ENCODE data around the gene EML6. TPM values are rescaled to one million over a fixed set of nuclear protein-coding genes. Genes with fewer than 3 reads are reported as not detected.
"Not testable (repeated sequence)": the region's sequence is repeated elsewhere in the genome, so short reads cannot be mapped to it uniquely, and the experiment has no call there.

Gene EML6
- total RNA-seq, 1 donor from 2014 or later: 1.1 TPM

- Mint-ChIP-seq H3K27ac (ENCODE audit: unreplicated experiment) (no peak overlapping the region), H3K36me3 (ENCODE audit: unreplicated experiment) (peaks cover 3% of the 10 kb centered on the region), H3K9me3 (ENCODE audit: unreplicated experiment) (peaks cover 5% of the 10 kb centered on the region), H3K27me3 (ENCODE audit: unreplicated experiment) (no peaks in the 10 kb centered on the region), H3K4me1 (ENCODE audit: unreplicated experiment) (no peaks in the 10 kb centered on the region), H3K4me3 (ENCODE audit: unreplicated experiment) (no peak overlapping the region)
- DNase-seq (ENCODE audit: extremely low spot score, unreplicated experiment): no peak
- TF ChIP-seq CTCF (IDR thresholded peaks at IDR 0.05): no peak
Measured at GRCh38 chr2:54866179-54866578, 142.7 kb downstream of the EML6 start.

DNA sequence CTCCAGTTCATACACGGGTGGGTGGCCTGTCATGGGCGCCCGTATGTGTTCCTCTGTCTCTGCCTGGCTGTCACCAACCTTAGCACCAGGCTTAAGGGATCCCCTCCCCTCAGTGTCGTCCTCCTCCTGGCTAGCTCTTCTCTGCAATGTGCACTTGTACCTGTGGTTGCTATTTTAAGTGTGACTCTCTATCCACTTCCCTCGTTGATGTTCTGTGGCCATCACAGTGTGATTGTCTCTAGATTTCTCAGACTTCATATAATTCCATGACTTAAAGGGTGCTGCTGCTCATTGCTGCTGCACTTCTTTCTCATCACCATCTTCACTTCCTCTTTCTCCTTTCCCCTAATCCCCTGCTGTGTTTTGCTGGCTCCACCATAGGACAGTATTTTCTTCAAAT is 143.4 kb downstream of the EML6 start:
- DNase-seq (ENCODE audit: extremely low spot score, unreplicated experiment): no peak
- Mint-ChIP-seq H3K4me3 (ENCODE audit: unreplicated experiment) (no peak overlapping the region), H3K27me3 (ENCODE audit: unreplicated experiment) (no peaks in the 10 kb centered on the region), H3K36me3 (ENCODE audit: unreplicated experiment) (peaks cover 3% of the 10 kb centered on the region), H3K27ac (ENCODE audit: unreplicated experiment) (no peak overlapping the region), H3K9me3 (ENCODE audit: unreplicated experiment) (peaks cover 5% of the 10 kb centered on the region), H3K4me1 (ENCODE audit: unreplicated experiment) (peaks cover 5% of the 10 kb centered on the region)
- TF ChIP-seq CTCF (IDR thresholded peaks at IDR 0.05): no peak

- peaks cover under 1% of the 10 kb centered on the region for H3K36me3 Mint-ChIP-seq (ENCODE audit: unreplicated experiment)
- no peak overlapping the region for H3K4me3 Mint-ChIP-seq (ENCODE audit: unreplicated experiment)
- no peaks in the 10 kb centered on the region for H3K27me3 Mint-ChIP-seq (ENCODE audit: unreplicated experiment)
- H3K4me1 Mint-ChIP-seq (ENCODE audit: unreplicated experiment): peaks cover 5% of the 10 kb centered on the region
- DNase-seq (ENCODE audit: extremely low spot score, unreplicated experiment): no peak
- H3K9me3 Mint-ChIP-seq (ENCODE audit: unreplicated experiment): peaks cover 2% of the 10 kb centered on the region
- no peak overlapping the region for H3K27ac Mint-ChIP-seq (ENCODE audit: unreplicated experiment)
- TF ChIP-seq CTCF (IDR thresholded peaks at IDR 0.05): no peak
Measured at GRCh38 chr2:54867457-54867856, 144.0 kb downstream of the EML6 start.

- Mint-ChIP-seq H3K9me3 (ENCODE audit: unreplicated experiment) (no peaks in the 10 kb centered on the region), H3K27me3 (ENCODE audit: unreplicated experiment) (peaks cover 2% of the 10 kb centered on the region), H3K4me1 (ENCODE audit: unreplicated experiment) (peaks cover 5% of the 10 kb centered on the region), H3K36me3 (ENCODE audit: unreplicated experiment) (no peaks in the 10 kb centered on the region), H3K4me3 (ENCODE audit: unreplicated experiment) (no peak overlapping the region), H3K27ac (ENCODE audit: unreplicated experiment) (no peak overlapping the region)
- DNase-seq (ENCODE audit: extremely low spot score, unreplicated experiment): no peak
- no peak for TF ChIP-seq CTCF (IDR thresholded peaks at IDR 0.05)
Measured at GRCh38 chr2:54871457-54872107, 148.1 kb downstream of the EML6 start.

DNA sequence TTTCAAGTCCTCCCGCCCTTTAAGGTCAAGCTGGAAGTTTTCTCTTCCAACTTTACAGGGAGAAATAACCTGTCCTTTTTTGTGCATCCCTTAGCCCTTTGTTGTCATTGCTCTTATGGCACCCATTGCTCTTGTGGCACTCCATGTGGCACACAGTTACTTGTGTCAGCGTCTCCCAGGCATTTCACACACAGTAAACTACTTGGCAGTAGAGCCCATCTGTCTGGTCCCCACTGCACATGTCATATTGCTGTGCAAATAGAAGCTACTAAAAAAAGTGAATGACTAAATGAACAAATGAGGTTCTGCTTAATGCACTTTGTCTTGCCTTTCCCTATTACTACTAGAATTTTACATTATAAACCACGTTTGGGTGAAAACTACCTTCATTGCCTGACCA is 149.3 kb downstream of the EML6 start:
- Mint-ChIP-seq H3K27me3 (ENCODE audit: unreplicated experiment) (peaks cover 2% of the 10 kb centered on the region), H3K9me3 (ENCODE audit: unreplicated experiment) (no peaks in the 10 kb centered on the region), H3K27ac (ENCODE audit: unreplicated experiment) (no peak overlapping the region), H3K36me3 (ENCODE audit: unreplicated experiment) (no peaks in the 10 kb centered on the region), H3K4me1 (ENCODE audit: unreplicated experiment) (peaks cover 5% of the 10 kb centered on the region), H3K4me3 (ENCODE audit: unreplicated experiment) (no peak overlapping the region)
- no peak for DNase-seq (ENCODE audit: extremely low spot score, unreplicated experiment)
- TF ChIP-seq CTCF (IDR thresholded peaks at IDR 0.05): no peak

DNA sequence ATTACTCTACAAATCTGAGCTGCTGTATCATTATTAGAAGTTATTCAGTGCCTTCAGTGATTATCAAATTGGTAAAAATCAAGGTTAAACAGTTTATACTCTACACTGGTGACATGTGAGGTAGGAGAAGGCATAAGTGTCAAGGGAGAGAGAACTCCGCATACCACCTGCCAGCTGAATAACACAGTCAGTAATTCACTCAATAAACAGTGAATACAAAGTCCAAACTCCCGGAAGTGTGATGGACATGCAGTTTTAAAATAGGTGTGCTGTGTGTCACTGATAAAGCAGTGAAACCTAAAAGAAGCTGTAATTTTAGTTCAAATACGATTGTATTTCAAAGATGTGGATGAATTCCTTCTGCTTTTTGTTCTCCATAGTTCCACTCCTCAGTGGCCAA is 149.8 kb downstream of the EML6 start:
- H3K4me1 Mint-ChIP-seq (ENCODE audit: unreplicated experiment); H3K27ac Mint-ChIP-seq (ENCODE audit: unreplicated experiment); H3K27me3 Mint-ChIP-seq (ENCODE audit: unreplicated experiment); H3K36me3 Mint-ChIP-seq (ENCODE audit: unreplicated experiment); DNase-seq (ENCODE audit: extremely low spot score, unreplicated experiment); H3K9me3 Mint-ChIP-seq (ENCODE audit: unreplicated experiment); H3K4me3 Mint-ChIP-seq (ENCODE audit: unreplicated experiment): not testable (repeated sequence)
